Endodermal cell (in vitro differentiated cells): Measurements from ENCODE around the gene ICAM2. TPM values are rescaled to one million over a fixed set of nuclear protein-coding genes. Genes with fewer than 3 reads are reported as not detected.
A peak's percentile ranks its signal among the peaks of the same experiment; 100 is the strongest.

Source experiments
- DNase-seq: peaks from one replicate; pipeline ENCODE4 v3.0.0-alpha.2; 2017
- H3K27ac ChIP-seq: 2 replicates; pipeline ENCODE4 v1.5.1; 2013; ENCODE audit warnings: mild to moderate bottlenecking, low read depth, low read length, moderate library complexity
- H3K27me3 ChIP-seq: 2 replicates; pipeline ENCODE4 v1.6.1; 2013; ENCODE audit warnings: mild to moderate bottlenecking, low read length, moderate library complexity; ENCODE audit not compliant: insufficient read depth, control insufficient read depth, poor library complexity, severe bottlenecking
- H3K36me3 ChIP-seq: 2 replicates; pipeline ENCODE4 v1.7.0; 2013; ENCODE audit warnings: mild to moderate bottlenecking, low read length, moderate library complexity; ENCODE audit not compliant: control insufficient read depth, insufficient read depth
- H3K4me1 ChIP-seq: one replicate; pipeline ENCODE4 v1.7.0; 2013; ENCODE audit warnings: low read length; ENCODE audit not compliant: control insufficient read depth, insufficient read depth
- H3K4me3 ChIP-seq: 2 replicates; pipeline ENCODE4 v1.5.1; 2013; ENCODE audit warnings: mild to moderate bottlenecking, low read length, moderate library complexity
- H3K9ac ChIP-seq: 2 replicates; pipeline ENCODE4 v1.6.1; 2013; ENCODE audit warnings: mild to moderate bottlenecking, low read length, moderate library complexity; ENCODE audit not compliant: poor library complexity, severe bottlenecking; ENCODE audit errors: extremely low read depth
- H3K9me3 ChIP-seq: 2 replicates; pipeline ENCODE4 v1.6.1; 2013; ENCODE audit warnings: mild to moderate bottlenecking, low read length, moderate library complexity; ENCODE audit not compliant: control insufficient read depth
- H3K27ac Mint-ChIP-seq: 2 replicates; pipeline ENCODE4 v1.8.0; 2020; ENCODE audit warnings: mixed read lengths
- H3K27me3 Mint-ChIP-seq: 2 replicates; pipeline ENCODE4 v1.8.0; 2021; ENCODE audit warnings: mild to moderate bottlenecking, mixed read lengths; ENCODE audit not compliant: insufficient read depth
- H3K36me3 Mint-ChIP-seq: 2 replicates; pipeline ENCODE4 v1.8.0; 2020; ENCODE audit warnings: low read depth, mixed read lengths
- H3K4me1 Mint-ChIP-seq: 2 replicates; pipeline ENCODE4 v1.8.0; 2020; ENCODE audit warnings: mixed read lengths
- H3K4me3 Mint-ChIP-seq: 2 replicates; pipeline ENCODE4 v1.8.0; 2020; ENCODE audit warnings: mild to moderate bottlenecking, moderate library complexity, mixed read lengths
- H3K9me3 Mint-ChIP-seq: 2 replicates; pipeline ENCODE4 v1.8.0; 2020; ENCODE audit warnings: mild to moderate bottlenecking, mixed read lengths
- CTCF ChIP-seq: fragments of 200-600 bp; sonication (generic); conservative IDR thresholded peaks from 2 replicates; pipeline ENCODE4 v1.5.0; 2021; ENCODE audit warnings: antibody characterized with exemption, mild to moderate bottlenecking
- WGBS, 2 experiments: methylation state at CpG; one replicate each; pipeline versions ENCODE4 v1.1.5 to v1.1.7; 2013; ENCODE audit warnings: missing lambda C conversion rate in 2 of 2, mixed read lengths in 1 of 2; ENCODE audit not compliant: insufficient coverage in 1 of 2, insufficient read length in 1 of 2; 5-methylcytosine and 5-hydroxymethylcytosine counted together
- total RNA-seq, 2 donors: library from RNA; stranded (reverse); fragmentation: NEBNext Ultra II Directional in 1 of 2; extraction: Animal tissue kit (Norgen Biotek cat#: 25700) in 1 of 2; gene quantifications; 2 replicates in 1 of 2; 3 replicates in 1 of 2; pipeline ENCODE4 v1.2.1, GENCODE V29; 2021

The ICAM2 gene
- total RNA-seq, 2 donors from 2014 or later: 0.75 TPM; not detected in 1

GRCh38 chr17:64039106-64039400 lies 18.6 kb upstream of the ICAM2 start:
- Mint-ChIP-seq H3K27me3 (no peaks in the 10 kb centered on the region), H3K4me1 (peaks cover 10% of the 10 kb centered on the region), H3K27ac (no peak overlapping the region), H3K36me3 (peaks cover 17% of the 10 kb centered on the region), H3K4me3 (no peak overlapping the region), H3K9me3 (no peaks in the 10 kb centered on the region)
- Histone ChIP-seq H3K4me3 (no peak overlapping the region), H3K27me3 (no peaks in the 10 kb centered on the region), H3K9ac (no peak overlapping the region), H3K4me1 (peaks cover 3% of the 10 kb centered on the region), H3K36me3 (no peaks in the 10 kb centered on the region), H3K27ac (no peak overlapping the region), H3K9me3 (no peaks in the 10 kb centered on the region)
- TF ChIP-seq CTCF: no peak
- WGBS, 2 experiments: 93% methylated on average over 3 of the region's 3 CpGs
- no peak for DNase-seq

- H3K9me3 Mint-ChIP-seq: no peaks in the 10 kb centered on the region
- H3K4me1 ChIP-seq: peaks cover 3% of the 10 kb centered on the region
- WGBS, 2 experiments: 90 to 97% methylated on average over 10 to 16 of the region's 16 CpGs
- no peak overlapping the region for H3K27ac Mint-ChIP-seq
- no peak for TF ChIP-seq CTCF
- H3K36me3 ChIP-seq: no peaks in the 10 kb centered on the region
- no peak overlapping the region for H3K27ac ChIP-seq
- H3K9ac ChIP-seq: no peak overlapping the region
- H3K27me3 ChIP-seq: no peaks in the 10 kb centered on the region
- peaks cover 12% of the 10 kb centered on the region for H3K36me3 Mint-ChIP-seq
- peak; percentile 44 for DNase-seq
- H3K4me3 Mint-ChIP-seq: no peak overlapping the region
- no peaks in the 10 kb centered on the region for H3K9me3 ChIP-seq
- H3K27me3 Mint-ChIP-seq: no peaks in the 10 kb centered on the region
- no peak overlapping the region for H3K4me3 ChIP-seq
- H3K4me1 Mint-ChIP-seq: peaks cover 10% of the 10 kb centered on the region
Observed at GRCh38 chr17:64038331-64039105, 18.1 kb upstream of the ICAM2 start.

GRCh38 chr17:64037802-64038201 lies 17.4 kb upstream of the ICAM2 start:
- H3K27ac Mint-ChIP-seq: no peak overlapping the region
- DNase-seq: peak; percentile 36
- H3K4me1 ChIP-seq: peaks cover 3% of the 10 kb centered on the region
- H3K9me3 Mint-ChIP-seq: no peaks in the 10 kb centered on the region
- H3K36me3 Mint-ChIP-seq: peaks cover 10% of the 10 kb centered on the region
- H3K4me3 ChIP-seq: no peak overlapping the region
- H3K4me3 Mint-ChIP-seq: no peak overlapping the region
- peaks cover 10% of the 10 kb centered on the region for H3K4me1 Mint-ChIP-seq
- no peak for TF ChIP-seq CTCF
- no peaks in the 10 kb centered on the region for H3K27me3 Mint-ChIP-seq
- H3K9ac ChIP-seq: no peak overlapping the region
- 93 to 97% methylated on average over 4 to 5 of the region's 5 CpGs for WGBS, 2 experiments
- no peak overlapping the region for H3K27ac ChIP-seq
- H3K36me3 ChIP-seq: no peaks in the 10 kb centered on the region
- H3K27me3 ChIP-seq: no peaks in the 10 kb centered on the region
- no peaks in the 10 kb centered on the region for H3K9me3 ChIP-seq
